IMR-90 (cell line): ENCODE results near the gene ABHD13. TPM values are rescaled to one million over a fixed set of nuclear protein-coding genes. Genes with fewer than 3 reads are reported as not detected.

Experiments
- ATAC-seq: fragments of 200-7000 bp; cut with Tn5 transposase; 2 replicates; pipeline ENCODE4 v1.9.1; 2020; ENCODE audit warnings: low read depth, mild to moderate bottlenecking, moderate library complexity
- BruUV-seq: library from RNA; stranded (reverse); fragments of 400-500 nt; replicated peaks from 2 replicates; lab custom pipeline; 2021; lab: Mats Ljungman, UMichigan
- CTCF ChIA-PET: fragments of 300-600 bp; formaldehyde crosslinking; extraction: SDS; loops from one replicate; lab custom pipeline; 2021; ENCODE audit warnings: antibody characterized with exemption; lab: Yijun Ruan, JAX
- POLR2A ChIA-PET: fragments of 300-600 bp; sonication (Branson Sonifier 250); formaldehyde crosslinking; loops from one replicate; lab custom pipeline; 2022; ENCODE audit warnings: antibody characterized with exemption; ENCODE audit not compliant: unreplicated experiment; lab: Charles Lee
- DNase-seq: peaks from one replicate; pipeline ENCODE4 v3.0.0; 2013
- H2AFZ ChIP-seq: replicated peaks from 2 replicates; pipeline ENCODE3; 2013; ENCODE audit warnings: low read length, mild to moderate bottlenecking; ENCODE audit not compliant: poor library complexity
- H2AK5ac ChIP-seq: 2 replicates; pipeline ENCODE4 v1.6.1; 2013; ENCODE audit warnings: low read depth, low read length, inconsistent platforms
- H2AK9ac ChIP-seq: replicated peaks from 2 replicates; pipeline ENCODE3; 2013; ENCODE audit warnings: mild to moderate bottlenecking, low read depth, low read length, moderate library complexity; ENCODE audit not compliant: poor library complexity
- H2BK120ac ChIP-seq: 2 replicates; pipeline ENCODE4 v1.6.1; 2013; ENCODE audit warnings: low read depth, low read length, inconsistent platforms
- H2BK15ac ChIP-seq: 3 replicates; pipeline ENCODE4 v1.6.1; 2013; ENCODE audit warnings: low read depth, low read length, inconsistent platforms
- H2BK20ac ChIP-seq: 2 replicates; pipeline ENCODE4 v1.6.1; 2013; ENCODE audit warnings: low read depth, mild to moderate bottlenecking, inconsistent platforms, low read length, moderate library complexity
- H2BK5ac ChIP-seq: 2 replicates; pipeline ENCODE4 v1.6.1; 2013; ENCODE audit warnings: mild to moderate bottlenecking, low read depth, low read length, inconsistent platforms; ENCODE audit not compliant: poor library complexity, severe bottlenecking
- H3K14ac ChIP-seq: replicated peaks from 2 replicates; pipeline ENCODE4 v1.6.1; 2013; ENCODE audit warnings: low read depth, low read length, inconsistent platforms
- H3K18ac ChIP-seq: 2 replicates; pipeline ENCODE4 v1.6.1; 2013; ENCODE audit warnings: low read depth, low read length, control low read depth
- H3K23ac ChIP-seq: 2 replicates; pipeline ENCODE4 v1.6.1; 2013; ENCODE audit warnings: low read depth, low read length, inconsistent platforms
- H3K27ac ChIP-seq: 2 replicates; pipeline ENCODE4 v1.5.1; 2013; ENCODE audit warnings: mild to moderate bottlenecking, control low read depth, low read length; ENCODE audit not compliant: insufficient read depth
- H3K27me3 ChIP-seq: 2 replicates; pipeline ENCODE4 v1.6.1; 2013; ENCODE audit warnings: low read length; ENCODE audit not compliant: control insufficient read depth, insufficient read depth
- H3K36me3 ChIP-seq: 2 replicates; pipeline ENCODE4 v1.6.1; 2013; ENCODE audit warnings: low read length, mixed read lengths; ENCODE audit not compliant: control insufficient read depth, insufficient read depth
- H3K4ac ChIP-seq: 2 replicates; pipeline ENCODE4 v1.6.1; 2013; ENCODE audit warnings: low read depth, low read length, inconsistent platforms
- H3K4me1 ChIP-seq: 2 replicates; pipeline ENCODE4 v1.6.1; 2013; ENCODE audit warnings: low read length, mixed read lengths; ENCODE audit not compliant: control insufficient read depth, insufficient read depth
- H3K4me2 ChIP-seq: 2 replicates; pipeline ENCODE4 v1.6.1; 2013; ENCODE audit warnings: low read depth, mild to moderate bottlenecking, control low read depth, low read length, moderate library complexity
- H3K4me3 ChIP-seq: 2 replicates; pipeline ENCODE4 v1.5.1; 2013; ENCODE audit warnings: low read depth, mild to moderate bottlenecking, control low read depth, low read length, moderate library complexity; ENCODE audit not compliant: insufficient read depth
- H3K56ac ChIP-seq: 2 replicates; pipeline ENCODE4 v1.6.1; 2013; ENCODE audit warnings: low read length, inconsistent platforms; ENCODE audit not compliant: insufficient read depth; ENCODE audit errors: extremely low read depth
- H3K79me1 ChIP-seq, 2 experiments: 2 replicates each; pipeline ENCODE4 v1.6.1; 2013; ENCODE audit warnings: low read length in 2 of 2, inconsistent platforms in 1 of 2, low read depth in 1 of 2
- H3K9ac ChIP-seq: 2 replicates; pipeline ENCODE4 v1.6.1; 2013; ENCODE audit warnings: low read depth, low read length, control low read depth
- H3K9me1 ChIP-seq: 2 replicates; pipeline ENCODE4 v1.6.1; 2013; ENCODE audit warnings: low read length, inconsistent platforms; ENCODE audit not compliant: insufficient read depth
- H3K9me3 ChIP-seq: 2 replicates; pipeline ENCODE4 v1.6.1; 2013; ENCODE audit warnings: low read length; ENCODE audit not compliant: control insufficient read depth, insufficient read depth
- H4K20me1 ChIP-seq: 2 replicates; pipeline ENCODE4 v1.6.1; 2013; ENCODE audit warnings: low read length, inconsistent platforms; ENCODE audit not compliant: insufficient read depth
- H4K5ac ChIP-seq: 2 replicates; pipeline ENCODE4 v1.6.1; 2013; ENCODE audit warnings: mild to moderate bottlenecking, low read depth, low read length, control low read depth
- H4K8ac ChIP-seq, 2 experiments: 2 replicates each; pipeline ENCODE4 v1.6.1; 2013; ENCODE audit warnings: low read depth in 2 of 2, low read length in 2 of 2, control low read depth in 1 of 2, inconsistent platforms in 1 of 2
- H4K91ac ChIP-seq: 2 replicates; pipeline ENCODE4 v1.6.1; 2013; ENCODE audit warnings: low read depth, low read length, inconsistent platforms; ENCODE audit not compliant: insufficient read depth
- BHLHE40 ChIP-seq: fragments of 150-350 bp; IDR thresholded peaks from 2 replicates; pipeline ENCODE4 v1.6.1; 2016; ENCODE audit warnings: mild to moderate bottlenecking, low read depth, low read length
- CEBPB ChIP-seq: IDR thresholded peaks from 2 replicates; pipeline ENCODE4 v1.6.1; 2012; ENCODE audit warnings: low read depth, low read length, improper control_type of control experiment
- CHD1 ChIP-seq: IDR thresholded peaks from 2 replicates; pipeline ENCODE4 v1.6.1; 2012; ENCODE audit warnings: low read depth, low read length, improper control_type of control experiment
- CTCF ChIP-seq: conservative IDR thresholded peaks from 2 replicates; pipeline ENCODE4 v1.5.1; 2012; ENCODE audit warnings: mild to moderate bottlenecking, low read depth, low read length, improper control_type of control experiment
- ELK1 ChIP-seq: fragments of 150-350 bp; IDR thresholded peaks from 2 replicates; pipeline ENCODE4 v1.6.1; 2016; ENCODE audit warnings: low read depth, mild to moderate bottlenecking, low read length, moderate library complexity, borderline replicate concordance
- FOS ChIP-seq: fragments of 150-350 bp; IDR thresholded peaks from 2 replicates; pipeline ENCODE4 v1.6.1; 2016; ENCODE audit warnings: low read depth, low read length
- MAFK ChIP-seq: IDR thresholded peaks from 2 replicates; pipeline ENCODE4 v1.6.1; 2012; ENCODE audit warnings: low read depth, low read length, improper control_type of control experiment
- MAZ ChIP-seq: IDR thresholded peaks from 2 replicates; pipeline ENCODE4 v1.6.1; 2012; ENCODE audit warnings: low read depth, mild to moderate bottlenecking, low read length, improper control_type of control experiment, moderate library complexity, borderline replicate concordance
- MXI1 ChIP-seq: IDR thresholded peaks from 2 replicates; pipeline ENCODE4 v1.6.1; 2012; ENCODE audit warnings: low read depth, mild to moderate bottlenecking, low read length, moderate library complexity, borderline replicate concordance
- NFE2L2 ChIP-seq: fragments of 150-350 bp; IDR thresholded peaks from 2 replicates; pipeline ENCODE4 v1.6.1; 2016; ENCODE audit warnings: low read depth, mild to moderate bottlenecking, low read length
- POLR2A ChIP-seq: IDR thresholded peaks from 2 replicates; pipeline ENCODE4 v1.6.1; 2012; ENCODE audit warnings: mild to moderate bottlenecking, low read depth, low read length
- RAD21 ChIP-seq: IDR thresholded peaks from 2 replicates; pipeline ENCODE4 v1.6.1; 2012; ENCODE audit warnings: low read length, improper control_type of control experiment
- RCOR1 ChIP-seq: IDR thresholded peaks from 2 replicates; pipeline ENCODE4 v1.6.1; 2012; ENCODE audit warnings: mild to moderate bottlenecking, low read length, improper control_type of control experiment; ENCODE audit not compliant: insufficient replicate concordance
- RFX5 ChIP-seq: IDR thresholded peaks from 2 replicates; pipeline ENCODE4 v1.8.0; 2012; ENCODE audit warnings: low read depth, mild to moderate bottlenecking, low read length, moderate library complexity
- SMC3 ChIP-seq: fragments of 150-350 bp; IDR thresholded peaks from 2 replicates; pipeline ENCODE4 v1.6.1; 2016; ENCODE audit warnings: low read depth, mild to moderate bottlenecking, antibody characterized with exemption, low read length, moderate library complexity
- USF2 ChIP-seq: fragments of 150-350 bp; IDR thresholded peaks from 2 replicates; pipeline ENCODE4 v1.6.1; 2017; ENCODE audit warnings: mild to moderate bottlenecking, antibody characterized with exemption, low read length, low read depth
- dilution Hi-C: fragments of 300-500 bp; cut with HindIII; formaldehyde crosslinking; loops from one replicate; pipeline ENCODE4 v1.14.3; 2018; ENCODE audit warnings: low sequenced_read_pairs; ENCODE audit not compliant: unreplicated experiment
- in situ Hi-C: fragments of 300-500 bp; cut with MboI; formaldehyde crosslinking; loops from 3 replicates; pipeline ENCODE4 v1.14.3; 2019; ENCODE audit warnings: low sequenced_read_pairs, inconsistent platforms, mixed read lengths
- intact Hi-C: fragments of 100-400 bp; cut with micrococcal nuclease; formaldehyde crosslinking; loops from 2 replicates; pipeline ENCODE4 v1.10.0; 2022
- polyA plus RNA-seq, 3 experiments: library from polyadenylated mRNA; depleted of rRNA; stranded (reverse); fragments of >200 nt; gene quantifications; 2 replicates each; pipeline ENCODE4 v1.2.3, GENCODE V29; 2012; ENCODE audit warnings: low replicate concordance in 1 of 3
- total RNA-seq: library from RNA; depleted of rRNA; stranded (reverse); fragments of >200 nt; gene quantifications from 2 replicates; pipeline ENCODE4 v1.2.3, GENCODE V29; 2012

The ABHD13 gene
- total and polyA plus RNA-seq, 2 of the 4 experiments (the other 2 are of a cell fraction) = 4.0 to 4.1 TPM

GRCh38 chr13:108274718-108275117 is 56.5 kb downstream of the ABHD13 start:
- H2AK9ac ChIP-seq = no peak overlapping the region
- in situ Hi-C loops = no loop called here
- ATAC-seq = no peak

More at GRCh38 chr13:108274718-108275117, 56.5 kb downstream of the ABHD13 start:
- ChIA-PET CTCF (no interaction called here), POLR2A (no interaction called here)
- Histone ChIP-seq H3K14ac (no peak overlapping the region), H3K9me1 (no peaks in the 10 kb centered on the region), H3K18ac (no peak overlapping the region), H4K5ac (no peak overlapping the region), H2BK120ac (no peak overlapping the region), H3K23ac (no peak overlapping the region), H3K4me1 (peaks cover 2% of the 10 kb centered on the region; the same call in 1 of the 2 replicates), H2BK5ac (no peak overlapping the region), H2BK15ac (no peak overlapping the region), H3K9me3 (no peaks in the 10 kb centered on the region), H3K79me1 (no peaks in the 10 kb centered on the region), H2AK5ac (no peak overlapping the region), H3K27me3 (no peaks in the 10 kb centered on the region), H3K9ac (no peak overlapping the region), H4K20me1 (no peaks in the 10 kb centered on the region), H3K27ac (no peak overlapping the region), H4K8ac (no peak overlapping the region), H2BK20ac (no peak overlapping the region), H4K91ac (no peak overlapping the region), H3K4me3 (no peak overlapping the region), H2AFZ (no peak overlapping the region), H3K36me3 (no peaks in the 10 kb centered on the region), H3K4me2 (no peak overlapping the region), H3K56ac (no peak overlapping the region), H3K4ac (no peak overlapping the region)
- DNase-seq = no peak
- BruUV-seq = no TSS peak
- intact Hi-C loops = no loop called here
- dilution Hi-C loops = no loop called here
- TF ChIP-seq RCOR1 = no peak
- TF ChIP-seq CEBPB = no peak
- TF ChIP-seq POLR2A = no peak
- TF ChIP-seq MAZ = no peak
- no peak for TF ChIP-seq RAD21
- TF ChIP-seq CHD1 = no peak
- TF ChIP-seq ELK1 = no peak
- TF ChIP-seq NFE2L2 = no peak
- no peak for TF ChIP-seq MAFK
- no peak for TF ChIP-seq FOS
- TF ChIP-seq USF2 = no peak
- no peak for TF ChIP-seq CTCF
- no peak for TF ChIP-seq RFX5
- no peak for TF ChIP-seq MXI1
- TF ChIP-seq BHLHE40 = no peak
- no peak for TF ChIP-seq SMC3
